ENCODE data around the gene SYF2. TPM values are rescaled to one million over a fixed set of nuclear protein-coding genes. Genes with fewer than 3 reads are reported as not detected.

SYF2 gene
- total and polyA plus RNA-seq, 2 of the 13 experiments (the other 11 are each of a cell fraction or from before 2014, with no cell fraction given), result 17.8 to 34.1 TPM

DNA sequence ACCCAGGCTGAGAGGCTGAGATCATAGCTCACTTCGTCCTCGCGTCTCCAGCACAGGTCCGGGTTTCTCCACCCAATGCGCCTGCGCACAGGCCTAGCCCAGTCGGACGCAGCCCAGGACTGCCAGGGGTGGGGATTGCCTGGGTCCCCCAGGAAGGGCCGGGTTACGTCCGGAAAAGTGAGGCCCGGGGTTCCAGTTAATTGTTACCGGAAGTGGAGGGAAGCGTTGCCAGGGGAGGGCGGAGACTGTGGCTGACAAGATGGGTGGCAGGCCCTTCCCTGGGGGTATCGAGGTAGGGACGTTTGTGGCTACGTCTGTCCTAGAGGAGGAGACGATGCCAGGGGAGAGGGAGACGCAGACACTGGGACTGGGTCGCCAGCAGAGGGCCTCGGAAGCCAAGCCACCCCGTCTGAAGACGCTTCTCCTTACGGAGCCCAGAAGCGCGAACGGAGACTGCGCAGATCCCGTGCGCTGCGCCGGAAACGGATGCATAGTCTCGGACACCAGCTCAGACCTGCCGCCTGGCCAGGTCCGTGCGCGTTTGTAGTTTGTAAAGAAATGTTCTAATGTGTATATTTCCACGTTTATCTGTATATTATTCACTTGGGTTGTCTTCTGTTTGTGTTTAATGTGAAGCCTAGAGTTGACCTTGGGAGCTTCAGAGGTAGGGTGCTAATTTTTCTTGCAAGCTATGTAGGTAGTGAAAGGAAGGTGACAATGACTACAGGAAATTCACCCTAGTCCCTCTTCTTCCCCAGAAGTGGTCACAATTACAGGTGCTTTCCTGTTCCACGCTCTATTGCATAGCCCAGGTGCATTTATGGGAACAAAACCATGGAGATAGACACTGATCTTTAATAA, 7.6 kb upstream of the SYF2 start (continued):
- no peak for TF ChIP-seq ZNF251 (CRISPR knock-in tag; IDR thresholded peaks at IDR 0.05)
- TF ChIP-seq, protein P1, sequence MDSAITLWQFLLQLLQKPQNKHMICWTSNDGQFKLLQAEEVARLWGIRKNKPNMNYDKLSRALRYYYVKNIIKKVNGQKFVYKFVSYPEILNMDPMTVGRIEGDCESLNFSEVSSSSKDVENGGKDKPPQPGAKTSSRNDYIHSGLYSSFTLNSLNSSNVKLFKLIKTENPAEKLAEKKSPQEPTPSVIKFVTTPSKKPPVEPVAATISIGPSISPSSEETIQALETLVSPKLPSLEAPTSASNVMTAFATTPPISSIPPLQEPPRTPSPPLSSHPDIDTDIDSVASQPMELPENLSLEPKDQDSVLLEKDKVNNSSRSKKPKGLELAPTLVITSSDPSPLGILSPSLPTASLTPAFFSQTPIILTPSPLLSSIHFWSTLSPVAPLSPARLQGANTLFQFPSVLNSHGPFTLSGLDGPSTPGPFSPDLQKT (CRISPR knock-in tag; IDR thresholded peaks at IDR 0.05; ENCODE audit: borderline replicate concordance), result no peak
- TF ChIP-seq CBX1 (IDR thresholded peaks at IDR 0.05; ENCODE audit: low read depth), result peak; percentile 44
- TF ChIP-seq, protein P2, sequence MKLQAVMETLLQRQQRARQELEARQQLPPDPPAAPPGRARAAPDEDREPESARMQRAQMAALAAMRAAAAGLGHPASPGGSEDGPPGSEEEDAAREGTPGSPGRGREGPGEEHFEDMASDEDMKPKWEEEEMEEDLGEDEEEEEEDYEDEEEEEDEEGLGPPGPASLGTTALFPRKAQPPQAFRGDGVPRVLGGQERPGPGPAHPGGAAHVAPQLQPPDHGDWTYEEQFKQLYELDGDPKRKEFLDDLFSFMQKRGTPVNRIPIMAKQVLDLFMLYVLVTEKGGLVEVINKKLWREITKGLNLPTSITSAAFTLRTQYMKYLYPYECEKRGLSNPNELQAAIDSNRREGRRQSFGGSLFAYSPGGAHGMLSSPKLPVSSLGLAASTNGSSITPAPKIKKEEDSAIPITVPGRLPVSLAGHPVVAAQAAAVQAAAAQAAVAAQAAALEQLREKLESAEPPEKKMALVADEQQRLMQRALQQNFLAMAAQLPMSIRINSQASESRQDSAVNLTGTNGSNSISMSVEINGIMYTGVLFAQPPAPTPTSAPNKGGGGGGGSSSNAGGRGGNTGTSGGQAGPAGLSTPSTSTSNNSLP (IDR thresholded peaks at IDR 0.05; ENCODE audit: low read depth, low read length), result no peak; the same call in 1 of the 2 replicates
- TF ChIP-seq ZNF747 (CRISPR knock-in tag; IDR thresholded peaks at IDR 0.05; ENCODE audit: borderline replicate concordance), result no peak
- TF ChIP-seq, protein P3, sequence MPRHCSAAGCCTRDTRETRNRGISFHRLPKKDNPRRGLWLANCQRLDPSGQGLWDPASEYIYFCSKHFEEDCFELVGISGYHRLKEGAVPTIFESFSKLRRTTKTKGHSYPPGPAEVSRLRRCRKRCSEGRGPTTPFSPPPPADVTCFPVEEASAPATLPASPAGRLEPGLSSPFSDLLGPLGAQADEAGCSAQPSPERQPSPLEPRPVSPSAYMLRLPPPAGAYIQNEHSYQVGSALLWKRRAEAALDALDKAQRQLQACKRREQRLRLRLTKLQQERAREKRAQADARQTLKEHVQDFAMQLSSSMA (CRISPR knock-in tag; IDR thresholded peaks at IDR 0.05), result no peak
- 0 out of 2 replicates have a peak, but pooled peaks have one; percentile 21 for TF ChIP-seq TP53 (CRISPR knock-in tag; conservative IDR thresholded peaks at IDR 0.05)
- peak; percentile 99 for TF ChIP-seq KDM2A (CRISPR knock-in tag; IDR thresholded peaks at IDR 0.05; ENCODE audit: borderline replicate concordance, low read depth)
- no peak for TF ChIP-seq MATR3 (CRISPR knock-in tag; IDR thresholded peaks at IDR 0.05)
- TF ChIP-seq, protein P4, sequence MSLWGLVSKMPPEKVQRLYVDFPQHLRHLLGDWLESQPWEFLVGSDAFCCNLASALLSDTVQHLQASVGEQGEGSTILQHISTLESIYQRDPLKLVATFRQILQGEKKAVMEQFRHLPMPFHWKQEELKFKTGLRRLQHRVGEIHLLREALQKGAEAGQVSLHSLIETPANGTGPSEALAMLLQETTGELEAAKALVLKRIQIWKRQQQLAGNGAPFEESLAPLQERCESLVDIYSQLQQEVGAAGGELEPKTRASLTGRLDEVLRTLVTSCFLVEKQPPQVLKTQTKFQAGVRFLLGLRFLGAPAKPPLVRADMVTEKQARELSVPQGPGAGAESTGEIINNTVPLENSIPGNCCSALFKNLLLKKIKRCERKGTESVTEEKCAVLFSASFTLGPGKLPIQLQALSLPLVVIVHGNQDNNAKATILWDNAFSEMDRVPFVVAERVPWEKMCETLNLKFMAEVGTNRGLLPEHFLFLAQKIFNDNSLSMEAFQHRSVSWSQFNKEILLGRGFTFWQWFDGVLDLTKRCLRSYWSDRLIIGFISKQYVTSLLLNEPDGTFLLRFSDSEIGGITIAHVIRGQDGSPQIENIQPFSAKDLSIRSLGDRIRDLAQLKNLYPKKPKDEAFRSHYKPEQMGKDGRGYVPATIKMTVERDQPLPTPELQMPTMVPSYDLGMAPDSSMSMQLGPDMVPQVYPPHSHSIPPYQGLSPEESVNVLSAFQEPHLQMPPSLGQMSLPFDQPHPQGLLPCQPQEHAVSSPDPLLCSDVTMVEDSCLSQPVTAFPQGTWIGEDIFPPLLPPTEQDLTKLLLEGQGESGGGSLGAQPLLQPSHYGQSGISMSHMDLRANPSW (CRISPR knock-in tag; IDR thresholded peaks at IDR 0.05; ENCODE audit: borderline replicate concordance), result peak; percentile 84; the same call in 1 of the 2 replicates
- TF ChIP-seq PITX1 (CRISPR knock-in tag; IDR thresholded peaks at IDR 0.05), result no peak; the same call in 1 of the 2 replicates
- TF ChIP-seq, protein P5, sequence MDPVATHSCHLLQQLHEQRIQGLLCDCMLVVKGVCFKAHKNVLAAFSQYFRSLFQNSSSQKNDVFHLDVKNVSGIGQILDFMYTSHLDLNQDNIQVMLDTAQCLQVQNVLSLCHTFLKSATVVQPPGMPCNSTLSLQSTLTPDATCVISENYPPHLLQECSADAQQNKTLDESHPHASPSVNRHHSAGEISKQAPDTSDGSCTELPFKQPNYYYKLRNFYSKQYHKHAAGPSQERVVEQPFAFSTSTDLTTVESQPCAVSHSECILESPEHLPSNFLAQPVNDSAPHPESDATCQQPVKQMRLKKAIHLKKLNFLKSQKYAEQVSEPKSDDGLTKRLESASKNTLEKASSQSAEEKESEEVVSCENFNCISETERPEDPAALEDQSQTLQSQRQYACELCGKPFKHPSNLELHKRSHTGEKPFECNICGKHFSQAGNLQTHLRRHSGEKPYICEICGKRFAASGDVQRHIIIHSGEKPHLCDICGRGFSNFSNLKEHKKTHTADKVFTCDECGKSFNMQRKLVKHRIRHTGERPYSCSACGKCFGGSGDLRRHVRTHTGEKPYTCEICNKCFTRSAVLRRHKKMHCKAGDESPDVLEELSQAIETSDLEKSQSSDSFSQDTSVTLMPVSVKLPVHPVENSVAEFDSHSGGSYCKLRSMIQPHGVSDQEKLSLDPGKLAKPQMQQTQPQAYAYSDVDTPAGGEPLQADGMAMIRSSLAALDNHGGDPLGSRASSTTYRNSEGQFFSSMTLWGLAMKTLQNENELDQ (CRISPR knock-in tag; IDR thresholded peaks at IDR 0.05; ENCODE audit: borderline replicate concordance), result no peak
- TF ChIP-seq XRCC5 (optimal IDR thresholded peaks at IDR 0.05; ENCODE audit: low read length), result peak; percentile 85
- TF ChIP-seq, protein P6, sequence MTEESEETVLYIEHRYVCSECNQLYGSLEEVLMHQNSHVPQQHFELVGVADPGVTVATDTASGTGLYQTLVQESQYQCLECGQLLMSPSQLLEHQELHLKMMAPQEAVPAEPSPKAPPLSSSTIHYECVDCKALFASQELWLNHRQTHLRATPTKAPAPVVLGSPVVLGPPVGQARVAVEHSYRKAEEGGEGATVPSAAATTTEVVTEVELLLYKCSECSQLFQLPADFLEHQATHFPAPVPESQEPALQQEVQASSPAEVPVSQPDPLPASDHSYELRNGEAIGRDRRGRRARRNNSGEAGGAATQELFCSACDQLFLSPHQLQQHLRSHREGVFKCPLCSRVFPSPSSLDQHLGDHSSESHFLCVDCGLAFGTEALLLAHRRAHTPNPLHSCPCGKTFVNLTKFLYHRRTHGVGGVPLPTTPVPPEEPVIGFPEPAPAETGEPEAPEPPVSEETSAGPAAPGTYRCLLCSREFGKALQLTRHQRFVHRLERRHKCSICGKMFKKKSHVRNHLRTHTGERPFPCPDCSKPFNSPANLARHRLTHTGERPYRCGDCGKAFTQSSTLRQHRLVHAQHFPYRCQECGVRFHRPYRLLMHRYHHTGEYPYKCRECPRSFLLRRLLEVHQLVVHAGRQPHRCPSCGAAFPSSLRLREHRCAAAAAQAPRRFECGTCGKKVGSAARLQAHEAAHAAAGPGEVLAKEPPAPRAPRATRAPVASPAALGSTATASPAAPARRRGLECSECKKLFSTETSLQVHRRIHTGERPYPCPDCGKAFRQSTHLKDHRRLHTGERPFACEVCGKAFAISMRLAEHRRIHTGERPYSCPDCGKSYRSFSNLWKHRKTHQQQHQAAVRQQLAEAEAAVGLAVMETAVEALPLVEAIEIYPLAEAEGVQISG (CRISPR knock-in tag; IDR thresholded peaks at IDR 0.05), result peak; percentile 88

All from HepG2 (cell line).